Transverse colon (tissue), 4 donors: Measurements from ENCODE around the gene GNS. TPM values are rescaled to one million over a fixed set of nuclear protein-coding genes. Genes with fewer than 3 reads are reported as not detected.

Experiments
- DNase-seq: peaks from one replicate; pipeline ENCODE4 v3.0.0-alpha.2; 2019
- H3K27ac ChIP-seq, 4 donors: fragments of 200-600 bp; sonication (generic); 2 replicates each; pipeline ENCODE4 v1.5.1; 2016 to 2018; ENCODE audit warnings: inconsistent platforms in 4 of 4
- H3K27me3 ChIP-seq: fragments of 200-600 bp; sonication (generic); 2 replicates; pipeline ENCODE4 v1.5.1; 2017; ENCODE audit warnings: inconsistent platforms
- H3K36me3 ChIP-seq, 4 donors: fragments of 200-600 bp; sonication (generic); 2 replicates each; pipeline ENCODE4 v1.5.1; 2017 to 2019; ENCODE audit warnings: inconsistent platforms in 4 of 4
- H3K4me1 ChIP-seq, 4 donors: fragments of 200-600 bp; sonication (generic); 2 replicates each; pipeline ENCODE4 v1.5.1; 2017 to 2020; ENCODE audit warnings: inconsistent platforms in 4 of 4
- H3K4me3 ChIP-seq, 4 donors: fragments of 200-600 bp; sonication (generic); 1 replicate in 1 of 4; 2 replicates in 3 of 4; pipeline versions ENCODE4 v1.5.1 to v1.6.1; 2017 to 2019; ENCODE audit warnings: inconsistent platforms in 4 of 4
- H3K9me3 ChIP-seq, 2 donors: fragments of 200-600 bp; sonication (generic); 2 replicates each; pipeline ENCODE4 v1.5.1; 2017 to 2019; ENCODE audit warnings: inconsistent platforms in 2 of 2
- CTCF ChIP-seq, 5 experiments: fragments of 200-600 bp in 3 of 5; fragments of 450-650 bp in 2 of 5; sonication (generic) in 3 of 5; IDR thresholded peaks; 1 replicate in 2 of 5; 2 replicates in 3 of 5; pipeline ENCODE4 v1.5.1; 2016 to 2017; ENCODE audit warnings: antibody characterized with exemption in 5 of 5, inconsistent platforms in 3 of 5, mild to moderate bottlenecking in 2 of 5, moderate library complexity in 1 of 5
- EP300 ChIP-seq: sonication (generic); formaldehyde crosslinking; IDR thresholded peaks from one replicate; pipeline ENCODE4 v1.6.1; 2017; ENCODE audit warnings: antibody characterized with exemption, low read depth
- POLR2A ChIP-seq: fragments of 450-650 bp; IDR thresholded peaks from one replicate; pipeline ENCODE4 v1.6.1; 2016; ENCODE audit warnings: antibody characterized with exemption, mild to moderate bottlenecking, moderate library complexity
- POLR2AphosphoS5 ChIP-seq, 3 donors: sonication (generic); formaldehyde crosslinking; IDR thresholded peaks; one replicate each; pipeline ENCODE4 v1.6.1; 2016; ENCODE audit warnings: antibody characterized with exemption in 3 of 3
- WGBS, 2 donors: methylation state at CpG; one replicate each; pipeline ENCODE4 v1.1.5; 2018; ENCODE audit warnings: low coverage in 1 of 2; 5-methylcytosine and 5-hydroxymethylcytosine counted together
- in situ Hi-C, 4 donors: fragments of 200-750 bp; cut with MboI; loops; one replicate each; pipeline versions ENCODE4 v1.15.0 to v1.15.1; 2017; ENCODE audit warnings: low sequenced_read_pairs in 3 of 4, low pct_ligation_motif_present in 1 of 4, low pct_unique_long_range_greater_than_20kb in 1 of 4
- intact Hi-C: fragments of 100-400 bp; cut with DNase I; formaldehyde crosslinking; loops from one replicate; pipeline ENCODE4 v1.15.1; 2023; ENCODE audit warnings: low total_unique reads
- total RNA-seq, 4 donors: library from RNA; depleted of rRNA; stranded (reverse); fragments of >200 nt; gene quantifications; one replicate each; pipeline ENCODE4 v1.1.0, GENCODE V29; 2016

The GNS gene
- total RNA-seq, 4 donors from 2014 or later = 22.3 to 67.0 (median 48.3) TPM

DNA sequence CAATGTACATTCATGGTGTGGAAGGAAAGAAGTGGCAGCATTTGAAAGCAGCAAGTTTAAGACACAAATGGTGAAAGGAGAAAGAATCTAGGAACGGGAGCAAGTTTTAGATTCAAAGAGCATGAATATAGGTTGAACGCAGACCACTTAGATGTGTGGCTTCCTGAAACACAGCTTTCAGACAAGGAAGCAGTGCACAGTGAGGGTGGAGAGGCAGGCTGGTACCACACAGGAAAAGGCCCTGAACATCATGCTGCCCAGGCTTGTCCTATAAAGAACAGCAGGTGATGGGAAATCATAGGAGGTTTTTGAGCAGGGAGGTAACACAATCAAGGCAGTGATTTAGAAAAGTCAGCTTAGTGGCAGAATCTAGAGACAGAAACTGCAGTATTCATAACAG is 35.6 kb downstream of the GNS start:
- Histone ChIP-seq H3K36me3 (peaks cover 0 to 32% (median 11%) of the 10 kb centered on the region in 4 donors), H3K27me3 (no peaks in the 10 kb centered on the region), H3K9me3 (no peaks in the 10 kb centered on the region), H3K4me3 (no peak overlapping the region), H3K4me1 (no peaks in the 10 kb centered on the region), H3K27ac (no peak overlapping the region)
- TF ChIP-seq EP300 (no peak), POLR2AphosphoS5 (IDR thresholded peaks at IDR 0.05) (no peak), POLR2A (no peak), CTCF (IDR thresholded peaks at IDR 0.05) (no peak)
- intact Hi-C loops (no loop called here), in situ Hi-C loops (loop anchor here in 1 of 4 donors (25.0 kb wide), 1 partner anchor 286 kb away; no protein-coding TSS in a partner anchor)
- DNase-seq = no peak
- WGBS, 2 donors = 86% methylated on average over 2 of the region's 2 CpGs; no CpG with 5 or more reads in 1 of the 2 donors

DNA sequence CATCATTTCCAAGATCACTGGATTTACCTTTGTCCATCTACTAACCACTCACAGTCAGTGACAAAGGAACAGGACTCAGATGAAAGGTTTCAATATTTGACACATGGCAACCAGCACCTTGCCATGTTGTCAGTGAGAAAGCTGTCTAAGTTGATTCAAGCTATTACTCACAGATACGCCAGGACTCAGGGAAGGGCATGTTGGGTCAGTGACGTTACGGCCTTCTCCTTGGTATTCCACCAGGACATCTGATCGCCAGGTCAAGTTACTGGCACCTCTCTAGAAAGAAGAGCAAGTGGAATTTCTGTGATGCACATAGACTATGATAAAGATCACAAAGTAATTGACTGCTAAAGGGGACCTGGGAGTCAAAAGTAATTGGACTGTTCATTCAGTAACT is 36.4 kb downstream of the GNS start:
- Histone ChIP-seq H3K36me3 (peaks cover 0 to 32% (median 11%) of the 10 kb centered on the region in 4 donors), H3K9me3 (no peaks in the 10 kb centered on the region), H3K27me3 (no peaks in the 10 kb centered on the region), H3K27ac (no peak overlapping the region), H3K4me1 (no peaks in the 10 kb centered on the region), H3K4me3 (no peak overlapping the region)
- intact Hi-C loops (no loop called here), in situ Hi-C loops (loop anchor here in 1 of 4 donors (25.0 kb wide), 1 partner anchor 286 kb away; no protein-coding TSS in a partner anchor)
- DNase-seq = no peak
- TF ChIP-seq POLR2AphosphoS5 (IDR thresholded peaks at IDR 0.05) = no peak
- no peak for TF ChIP-seq CTCF (IDR thresholded peaks at IDR 0.05)
- WGBS, 2 donors = 89 to 99% methylated on average over 4 of the region's 4 CpGs

DNA sequence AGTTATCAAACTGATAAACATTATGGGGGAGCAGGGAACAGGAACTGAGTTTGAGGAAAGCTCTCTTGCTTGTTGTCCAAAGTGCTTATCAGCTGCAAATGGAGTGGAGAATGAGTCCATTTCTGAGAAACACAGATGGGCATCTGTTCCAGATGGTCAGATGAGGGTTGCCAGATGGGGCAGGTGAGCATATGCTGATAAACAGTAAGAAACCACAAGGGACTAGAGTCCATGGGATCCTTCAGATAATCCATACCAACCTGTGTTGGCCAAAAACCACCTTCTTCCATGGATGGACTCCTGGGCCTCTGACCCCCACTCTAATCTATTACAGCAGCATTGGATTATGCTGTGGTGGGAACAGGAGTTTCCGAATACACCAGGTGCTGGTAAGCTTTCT is 38.3 kb downstream of the GNS start:
- no peak for DNase-seq
- H3K27me3 ChIP-seq = no peaks in the 10 kb centered on the region
- in situ Hi-C loops = loop anchor here in 1 of 4 donors (25.0 kb wide), 1 partner anchor 284 kb away; no protein-coding TSS in a partner anchor
- H3K9me3 ChIP-seq = no peaks in the 10 kb centered on the region
- peaks cover 0 to 28% (median 13%) of the 10 kb centered on the region in 4 donors for H3K36me3 ChIP-seq
- intact Hi-C loops = no loop called here
- H3K4me1 ChIP-seq = no peaks in the 10 kb centered on the region
- no peak for TF ChIP-seq POLR2AphosphoS5 (IDR thresholded peaks at IDR 0.05)
- TF ChIP-seq CTCF (IDR thresholded peaks at IDR 0.05) = no peak
- TF ChIP-seq POLR2A = no peak
- no peak for TF ChIP-seq EP300
- WGBS, 2 donors = 92% methylated on average over 1 of the region's 1 CpG; no CpG with 5 or more reads in 1 of the 2 donors
- no peak overlapping the region for H3K27ac ChIP-seq
- H3K4me3 ChIP-seq = no peak overlapping the region

DNA sequence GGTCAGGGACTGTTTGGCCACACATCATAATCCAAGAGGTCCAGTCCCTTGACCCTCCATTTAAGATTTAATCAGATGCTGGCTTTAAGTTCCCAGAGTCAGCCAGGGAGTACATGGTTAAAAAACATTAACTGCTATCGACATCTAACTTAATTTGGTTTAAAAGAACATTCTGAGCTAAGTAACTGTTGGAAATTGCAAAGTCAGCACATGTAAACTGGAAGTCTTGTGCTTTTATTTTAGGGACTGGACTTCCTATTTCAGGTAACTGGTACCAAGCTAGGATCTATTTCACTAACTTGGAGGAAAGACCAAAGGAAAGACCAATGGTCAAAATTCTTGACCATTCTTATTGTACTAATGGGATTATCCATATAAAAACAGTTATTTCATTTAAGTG is 40.6 kb downstream of the GNS start:
- no peak overlapping the region for H3K27ac ChIP-seq
- H3K4me1 ChIP-seq = no peaks in the 10 kb centered on the region
- in situ Hi-C loops (loop anchor here in 1 of 4 donors (25.0 kb wide), 1 partner anchor 281 kb away; no protein-coding TSS in a partner anchor), intact Hi-C loops (no loop called here)
- no peaks in the 10 kb centered on the region for H3K9me3 ChIP-seq
- H3K36me3 ChIP-seq = peaks cover 0 to 32% (median 13%) of the 10 kb centered on the region in 4 donors
- H3K27me3 ChIP-seq = no peaks in the 10 kb centered on the region
- TF ChIP-seq EP300 = no peak
- no peak for TF ChIP-seq CTCF (IDR thresholded peaks at IDR 0.05)
- TF ChIP-seq POLR2AphosphoS5 (IDR thresholded peaks at IDR 0.05) = no peak
- no peak for TF ChIP-seq POLR2A
- WGBS, 2 donors = 70% methylated on average over 1 of the region's 1 CpG; no CpG with 5 or more reads in 1 of the 2 donors
- H3K4me3 ChIP-seq = no peak overlapping the region
- DNase-seq = no peak
